Hepatocyte (in vitro differentiated cells): ENCODE data around the gene ENTPD2. TPM values are rescaled to one million over a fixed set of nuclear protein-coding genes. Genes with fewer than 3 reads are reported as not detected.

Experiments used
- DNase-seq: peaks from one replicate; pipeline ENCODE4 v3.0.0-alpha.2; 2016; ENCODE audit warnings: low spot score
- H2AFZ ChIP-seq: fragments of 200-600 bp; sonication (generic); 2 replicates; pipeline ENCODE4 v1.6.0; 2016; ENCODE audit warnings: antibody characterized with exemption, mild to moderate bottlenecking
- H3K27ac ChIP-seq: fragments of 200-600 bp; sonication (generic); 2 replicates; pipeline ENCODE4 v1.5.1; 2016; ENCODE audit warnings: mild to moderate bottlenecking
- H3K27me3 ChIP-seq: fragments of 200-600 bp; sonication (generic); 2 replicates; pipeline ENCODE4 v1.6.1; 2016
- H3K36me3 ChIP-seq: fragments of 200-600 bp; sonication (generic); replicated peaks from 2 replicates; pipeline ENCODE4 v1.5.1; 2016; ENCODE audit warnings: low read depth; ENCODE audit not compliant: insufficient read depth
- H3K4me1 ChIP-seq: fragments of 200-600 bp; sonication (generic); 2 replicates; pipeline ENCODE4 v1.5.1; 2016; ENCODE audit warnings: mild to moderate bottlenecking, moderate library complexity; ENCODE audit not compliant: insufficient read depth
- H3K4me2 ChIP-seq: fragments of 200-600 bp; sonication (generic); 2 replicates; pipeline ENCODE4 v1.6.0; 2016
- H3K4me3 ChIP-seq: fragments of 200-600 bp; sonication (generic); 2 replicates; pipeline ENCODE4 v1.5.1; 2016; ENCODE audit warnings: mild to moderate bottlenecking
- H3K79me2 ChIP-seq: fragments of 200-600 bp; sonication (generic); 2 replicates; pipeline ENCODE4 v1.6.0; 2017; ENCODE audit warnings: mild to moderate bottlenecking
- H3K9me2 ChIP-seq: fragments of 200-600 bp; sonication (generic); replicated peaks from 2 replicates; pipeline ENCODE4 v1.6.0; 2017; ENCODE audit warnings: mild to moderate bottlenecking; ENCODE audit not compliant: insufficient read depth
- H3K9me3 ChIP-seq: fragments of 200-600 bp; sonication (generic); 2 replicates; pipeline ENCODE4 v1.5.1; 2016; ENCODE audit warnings: low read depth, mild to moderate bottlenecking
- H4K20me1 ChIP-seq: fragments of 200-600 bp; sonication (generic); 2 replicates; pipeline ENCODE4 v1.6.0; 2016; ENCODE audit warnings: mild to moderate bottlenecking; ENCODE audit not compliant: insufficient read depth, poor library complexity, severe bottlenecking
- EZH2 ChIP-seq: fragments of 200-600 bp; sonication (generic); IDR thresholded peaks from 2 replicates; pipeline ENCODE4 v1.6.1; 2016; ENCODE audit warnings: antibody characterized with exemption, mild to moderate bottlenecking, borderline replicate concordance
- EZH2phosphoT487 ChIP-seq: fragments of 200-600 bp; sonication (generic); IDR thresholded peaks from one replicate; pipeline ENCODE4 v1.6.1; 2018; ENCODE audit warnings: antibody characterized with exemption, mild to moderate bottlenecking, low read depth, moderate library complexity; ENCODE audit not compliant: unreplicated experiment, severe bottlenecking
- WGBS: methylation state at CpG from one replicate; pipeline ENCODE4 v1.1.6; 2016; ENCODE audit warnings: low lambda C conversion rate; ENCODE audit errors: missing lambda C conversion rate; 5-methylcytosine and 5-hydroxymethylcytosine counted together
- polyA plus RNA-seq: library from polyadenylated mRNA; unstranded; fragments of >200 nt; fragmentation: Nextera tagmentation; extraction: Ambion mirVana; gene quantifications from 2 replicates; pipeline ENCODE4 v1.2.1, GENCODE V29; 2016
- total RNA-seq: library from RNA; depleted of rRNA; stranded (reverse); fragments of >200 nt; gene quantifications from 2 replicates; pipeline ENCODE4 v1.2.3, GENCODE V29; 2014
- TF ChIP-seq, protein P1 (sequence below): fragments of 200-600 bp; sonication (generic); IDR thresholded peaks from 2 replicates; pipeline ENCODE4 v1.5.1; 2016; ENCODE audit warnings: antibody characterized with exemption, mild to moderate bottlenecking; ENCODE audit not compliant: poor library complexity

ENTPD2 gene
- total and polyA plus RNA-seq, 2 experiments from 2014 or later, result 1.1 to 1.8 TPM

DNA sequence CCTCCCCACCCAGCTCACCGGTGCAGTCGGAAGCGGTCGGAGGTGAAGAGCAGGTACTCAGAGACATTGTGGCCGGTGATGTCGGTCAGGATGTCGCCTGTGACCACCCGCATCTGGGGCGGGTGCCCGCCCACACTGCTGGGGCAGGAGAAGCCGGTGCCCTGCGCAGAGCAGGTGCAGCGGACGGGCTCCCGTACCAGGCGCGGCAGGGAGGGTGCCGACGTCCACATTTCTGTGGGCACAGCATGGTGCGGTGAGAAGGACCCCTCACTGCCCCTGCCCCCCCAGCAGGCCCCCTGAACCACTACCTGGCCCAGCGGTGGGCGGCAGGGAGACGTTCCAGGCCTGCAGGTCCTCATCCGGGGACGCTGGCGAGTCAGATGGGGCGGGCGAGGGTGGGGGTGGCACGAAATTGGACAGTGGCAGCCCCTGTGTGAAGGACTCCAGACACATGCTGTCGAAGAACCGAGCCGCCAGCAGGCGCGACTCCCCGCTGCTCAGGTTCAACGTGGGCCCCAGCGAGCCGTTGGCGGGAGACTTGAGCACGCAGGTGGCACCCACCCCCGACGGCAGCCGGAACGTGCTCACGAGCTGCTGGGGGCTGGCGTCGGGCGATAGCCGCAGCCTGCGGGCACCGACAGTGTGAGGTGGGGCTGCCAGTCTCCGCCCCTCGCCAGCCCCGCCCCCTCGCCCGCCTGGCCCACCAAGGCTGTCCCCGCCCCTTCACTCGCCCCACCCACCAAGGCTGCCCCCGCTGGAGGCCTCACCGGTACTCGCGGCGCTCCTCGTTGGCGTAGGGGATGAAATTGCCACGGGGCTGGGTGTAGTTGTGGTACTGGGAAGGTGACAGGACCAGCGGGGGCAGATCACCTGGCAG is 40.9 kb downstream of the ENTPD2 start:
- TF ChIP-seq, protein P1, sequence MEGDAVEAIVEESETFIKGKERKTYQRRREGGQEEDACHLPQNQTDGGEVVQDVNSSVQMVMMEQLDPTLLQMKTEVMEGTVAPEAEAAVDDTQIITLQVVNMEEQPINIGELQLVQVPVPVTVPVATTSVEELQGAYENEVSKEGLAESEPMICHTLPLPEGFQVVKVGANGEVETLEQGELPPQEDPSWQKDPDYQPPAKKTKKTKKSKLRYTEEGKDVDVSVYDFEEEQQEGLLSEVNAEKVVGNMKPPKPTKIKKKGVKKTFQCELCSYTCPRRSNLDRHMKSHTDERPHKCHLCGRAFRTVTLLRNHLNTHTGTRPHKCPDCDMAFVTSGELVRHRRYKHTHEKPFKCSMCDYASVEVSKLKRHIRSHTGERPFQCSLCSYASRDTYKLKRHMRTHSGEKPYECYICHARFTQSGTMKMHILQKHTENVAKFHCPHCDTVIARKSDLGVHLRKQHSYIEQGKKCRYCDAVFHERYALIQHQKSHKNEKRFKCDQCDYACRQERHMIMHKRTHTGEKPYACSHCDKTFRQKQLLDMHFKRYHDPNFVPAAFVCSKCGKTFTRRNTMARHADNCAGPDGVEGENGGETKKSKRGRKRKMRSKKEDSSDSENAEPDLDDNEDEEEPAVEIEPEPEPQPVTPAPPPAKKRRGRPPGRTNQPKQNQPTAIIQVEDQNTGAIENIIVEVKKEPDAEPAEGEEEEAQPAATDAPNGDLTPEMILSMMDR, result no peak
- TF ChIP-seq EZH2phosphoT487 (no peak), EZH2 (no peak)
- Histone ChIP-seq H3K27me3 (no peaks in the 10 kb centered on the region), H4K20me1 (no peaks in the 10 kb centered on the region), H3K9me3 (no peaks in the 10 kb centered on the region), H3K4me1 (no peaks in the 10 kb centered on the region), H3K4me2 (no peak overlapping the region), H3K9me2 (no peaks in the 10 kb centered on the region), H3K4me3 (no peak overlapping the region), H3K27ac (no peak overlapping the region), H3K36me3 (no peaks in the 10 kb centered on the region), H3K79me2 (no peaks in the 10 kb centered on the region), H2AFZ (no peak overlapping the region)
- DNase-seq, result no peak
- 89% methylated on average over 32 of the region's 67 CpGs for WGBS

DNA sequence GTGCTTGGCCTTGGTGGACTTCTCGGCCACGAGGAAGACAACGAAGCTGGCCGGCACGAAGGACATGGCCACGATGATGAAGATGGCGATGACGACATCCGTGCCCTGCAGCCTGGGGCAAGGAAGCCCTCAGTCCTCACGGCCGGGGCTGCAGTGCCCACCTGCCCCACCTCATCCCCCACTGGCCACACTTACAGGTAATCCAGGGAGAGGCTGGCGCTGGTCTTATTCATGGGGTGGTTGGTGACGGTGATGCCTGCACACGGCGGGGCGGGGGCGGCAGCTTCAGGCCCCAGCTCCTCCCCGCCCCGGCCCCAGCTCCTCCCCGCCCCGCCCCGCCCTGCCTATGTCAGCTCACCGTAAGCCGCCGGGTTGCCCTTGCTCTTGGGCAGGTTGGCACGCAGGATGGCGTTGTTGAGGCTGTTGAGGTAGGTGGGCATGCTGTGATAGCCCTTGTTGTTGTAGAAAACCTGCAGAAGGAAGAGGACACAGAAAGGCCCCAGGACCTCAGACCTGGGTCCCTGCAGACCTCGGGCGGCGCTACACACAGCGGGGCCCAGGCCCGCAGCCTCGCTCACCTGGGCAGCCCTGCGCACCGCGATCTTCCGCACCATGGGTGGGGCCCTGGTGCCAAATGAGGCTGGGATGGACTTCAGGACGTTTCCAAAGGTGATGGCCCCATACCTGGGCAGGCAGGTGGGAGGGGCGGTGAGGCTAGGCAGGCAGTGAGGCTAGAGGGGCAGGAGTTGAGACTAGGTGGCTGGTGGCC is 41.8 kb downstream of the ENTPD2 start:
- no peak overlapping the region for H3K27ac ChIP-seq
- H3K9me3 ChIP-seq, result no peaks in the 10 kb centered on the region
- H3K4me1 ChIP-seq, result no peaks in the 10 kb centered on the region
- no peak overlapping the region for H2AFZ ChIP-seq
- DNase-seq, result no peak
- H3K4me2 ChIP-seq, result no peak overlapping the region
- no peaks in the 10 kb centered on the region for H3K27me3 ChIP-seq
- H3K36me3 ChIP-seq, result no peaks in the 10 kb centered on the region
- WGBS, result 96% methylated on average over 25 of the region's 39 CpGs
- H4K20me1 ChIP-seq, result no peaks in the 10 kb centered on the region
- TF ChIP-seq, protein P1, result no peak
- no peak for TF ChIP-seq EZH2
- TF ChIP-seq EZH2phosphoT487, result no peak
- H3K79me2 ChIP-seq, result no peaks in the 10 kb centered on the region
- H3K9me2 ChIP-seq, result no peaks in the 10 kb centered on the region
- no peak overlapping the region for H3K4me3 ChIP-seq

DNA sequence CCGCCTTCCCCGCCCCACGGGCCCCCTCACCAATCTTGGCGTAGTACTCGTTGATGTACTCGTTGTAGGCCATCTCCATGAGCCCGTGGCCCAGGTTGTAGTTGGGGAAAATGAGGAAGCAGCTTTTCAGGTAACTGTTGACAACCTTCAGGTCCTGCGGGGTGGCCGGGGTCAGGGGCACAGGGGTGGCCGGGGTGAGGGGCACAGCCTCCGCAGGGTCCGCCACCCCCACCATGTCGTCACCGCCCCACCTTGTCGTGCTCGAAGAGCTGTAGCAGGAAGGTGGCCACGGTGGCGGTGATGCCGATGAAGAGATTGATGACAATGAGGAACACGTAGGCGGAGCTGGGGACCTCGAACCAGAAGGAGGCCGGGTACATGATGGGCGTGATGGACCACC is 42.7 kb downstream of the ENTPD2 start:
- Histone ChIP-seq H3K9me3 (no peaks in the 10 kb centered on the region), H3K27me3 (no peaks in the 10 kb centered on the region), H2AFZ (no peak overlapping the region), H4K20me1 (no peaks in the 10 kb centered on the region), H3K27ac (no peak overlapping the region), H3K4me3 (no peak overlapping the region), H3K36me3 (no peaks in the 10 kb centered on the region), H3K79me2 (no peaks in the 10 kb centered on the region), H3K9me2 (no peaks in the 10 kb centered on the region), H3K4me2 (no peak overlapping the region), H3K4me1 (no peaks in the 10 kb centered on the region)
- TF ChIP-seq EZH2 (no peak), EZH2phosphoT487 (no peak)
- TF ChIP-seq, protein P1, result no peak
- WGBS, result 98% methylated on average over 9 of the region's 24 CpGs
- no peak for DNase-seq
